GM19438 (cell line): ENCODE results near the gene DCC.

Experiments used
- ATAC-seq: cut with Tn5 transposase; IDR thresholded peaks from one replicate; pipeline ENCODE4 v1.9.1; 2021; ENCODE audit warnings: low read depth; ENCODE audit not compliant: unreplicated experiment

DCC gene

GRCh38 chr18:52979892-52980291, 639.9 kb downstream of the DCC start:
- no peak for ATAC-seq

- ATAC-seq = no peak
Observed at GRCh38 chr18:52991246-52991645, 651.2 kb downstream of the DCC start.

- ATAC-seq = no peak
Observed at GRCh38 chr18:52992041-52992440, 652.0 kb downstream of the DCC start.

- ATAC-seq = no peak
Observed at GRCh38 chr18:52995875-52996274, 655.9 kb downstream of the DCC start.

- ATAC-seq = no peak
Observed at GRCh38 chr18:52999633-53000032, 659.6 kb downstream of the DCC start.

- ATAC-seq = no peak
Observed at GRCh38 chr18:53004798-53005197, 664.8 kb downstream of the DCC start.

DNA sequence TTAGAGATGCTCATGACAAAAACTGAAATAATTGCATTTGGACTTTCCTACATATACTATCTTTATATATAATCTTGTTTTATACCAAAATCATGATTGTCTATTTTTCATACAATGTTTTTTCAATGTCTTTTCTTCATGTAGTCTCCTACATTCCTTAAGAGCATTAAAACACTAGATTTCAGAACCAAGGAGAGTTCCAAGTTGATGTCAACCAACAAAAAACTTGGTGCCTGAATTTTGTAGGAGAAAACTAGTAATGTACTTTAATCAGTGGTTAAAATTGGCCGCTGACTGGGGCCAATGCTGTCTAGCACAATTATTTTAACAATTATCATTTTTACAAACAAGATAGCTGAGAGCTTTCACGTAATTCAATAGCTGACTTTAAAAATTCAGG, 678.8 kb downstream of the DCC start:
- no peak for ATAC-seq

GRCh38 chr18:53025247-53025646, 685.2 kb downstream of the DCC start:
- ATAC-seq = no peak

GRCh38 chr18:53028565-53028964, 688.6 kb downstream of the DCC start:
- ATAC-seq = no peak

GRCh38 chr18:53033128-53033527, 693.1 kb downstream of the DCC start:
- no peak for ATAC-seq

GRCh38 chr18:53038608-53039007, 698.6 kb downstream of the DCC start:
- no peak for ATAC-seq

DNA sequence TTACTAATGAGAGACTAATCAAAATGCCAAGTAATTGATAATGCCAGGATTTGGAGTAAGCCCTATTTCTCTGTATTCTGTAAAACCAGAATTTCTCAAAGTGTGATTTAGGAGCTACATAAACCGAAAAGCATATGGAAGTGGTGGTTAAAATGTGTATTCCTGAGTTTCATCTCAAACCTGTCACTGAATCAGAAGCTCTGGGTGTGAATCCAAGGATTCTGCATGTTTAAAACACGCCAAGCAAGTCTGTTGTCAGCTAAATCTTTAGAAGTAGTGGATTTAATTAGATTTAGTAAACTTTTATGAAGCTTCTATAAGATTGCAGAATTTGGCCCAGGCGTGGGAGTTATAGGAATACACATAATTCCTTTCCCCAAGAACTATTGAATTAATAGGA, 700.3 kb downstream of the DCC start:
- ATAC-seq = no peak

GRCh38 chr18:53056064-53056463, 716.1 kb downstream of the DCC start:
- ATAC-seq = no peak

GRCh38 chr18:53070788-53071187, 730.8 kb downstream of the DCC start:
- ATAC-seq = no peak

- ATAC-seq = no peak
Observed at GRCh38 chr18:53080687-53081086, 740.7 kb downstream of the DCC start.

DNA sequence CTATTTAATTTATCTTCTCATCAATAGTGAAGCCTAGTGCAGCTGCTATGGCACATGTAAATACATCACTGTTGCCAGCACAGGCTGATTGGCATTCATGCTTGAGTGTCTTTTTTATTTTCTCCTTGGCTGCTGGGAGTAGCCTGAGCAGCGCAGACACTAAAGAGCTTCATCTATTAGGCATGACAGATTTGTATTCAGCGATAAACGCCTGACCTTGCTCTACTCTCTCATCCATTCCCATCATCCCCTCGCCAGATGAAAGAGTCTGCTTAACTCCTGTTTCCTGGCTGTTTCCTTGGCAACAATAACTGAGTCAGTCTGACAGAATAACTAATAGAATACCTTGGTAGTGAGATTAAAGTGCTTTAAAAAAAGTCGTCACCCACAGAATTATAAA, 753.6 kb downstream of the DCC start:
- ATAC-seq = no peak

DNA sequence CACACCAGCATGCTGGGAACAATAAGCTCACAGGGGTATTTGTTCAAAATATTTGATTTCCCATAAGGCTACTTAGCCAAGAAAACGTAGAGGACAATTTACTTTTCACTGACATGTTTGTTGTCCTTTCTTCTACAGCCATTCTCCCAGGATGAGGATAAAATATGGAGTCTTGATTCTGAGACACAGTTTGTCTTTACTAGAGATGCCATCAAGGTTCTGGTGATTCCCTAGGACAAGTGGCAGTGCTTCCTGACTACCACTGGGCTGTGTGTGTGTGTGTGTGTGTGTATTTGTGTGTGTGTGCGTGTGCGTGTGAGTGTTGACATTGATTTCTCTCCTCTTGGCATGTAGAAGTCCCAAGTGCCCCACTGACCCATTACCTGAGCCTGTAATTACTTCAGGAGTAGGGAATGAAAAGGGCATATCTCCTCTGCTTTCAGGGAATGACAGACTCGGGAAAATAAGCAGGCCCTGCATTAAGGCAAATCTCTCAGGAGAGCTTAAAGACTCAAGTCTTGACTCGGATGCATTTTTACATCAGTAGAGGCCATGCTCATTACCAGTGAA, 761.6 kb downstream of the DCC start:
- ATAC-seq = no peak

- no peak for ATAC-seq
Observed at GRCh38 chr18:53114441-53114840, 774.4 kb downstream of the DCC start.

DNA sequence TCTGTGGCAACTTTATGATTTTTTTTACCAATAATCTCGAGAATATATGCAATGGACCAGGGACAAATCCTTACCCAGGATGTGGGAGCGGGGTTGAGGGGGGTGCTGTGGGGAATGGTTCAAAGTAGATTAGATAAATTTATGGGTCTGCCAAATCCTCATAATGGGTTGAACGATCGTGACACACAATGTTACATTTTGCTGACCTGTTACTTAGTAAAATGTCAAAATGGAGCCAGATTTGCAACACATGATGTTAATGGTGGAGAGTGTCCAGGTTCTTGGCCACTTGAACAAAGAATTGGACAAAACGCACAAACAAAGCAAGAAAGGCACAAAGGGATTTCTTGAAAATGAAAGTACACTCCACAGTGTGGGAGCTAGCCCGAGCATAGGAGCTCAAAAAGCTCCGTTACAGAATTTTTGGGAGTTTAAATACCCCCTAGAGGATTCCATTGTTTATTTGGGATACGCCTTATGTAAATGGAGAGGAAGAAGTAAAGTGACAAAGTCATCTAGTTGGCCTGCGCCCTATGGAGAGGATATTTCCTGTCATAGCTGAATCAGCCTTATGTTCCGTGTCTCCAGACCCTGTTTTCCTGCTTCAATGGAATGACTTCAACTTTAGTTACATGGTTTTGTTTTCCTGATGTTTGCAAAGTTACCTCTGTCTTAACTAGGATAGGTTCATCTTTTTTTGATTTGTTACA, 776.0 kb downstream of the DCC start:
- ATAC-seq = no peak

DNA sequence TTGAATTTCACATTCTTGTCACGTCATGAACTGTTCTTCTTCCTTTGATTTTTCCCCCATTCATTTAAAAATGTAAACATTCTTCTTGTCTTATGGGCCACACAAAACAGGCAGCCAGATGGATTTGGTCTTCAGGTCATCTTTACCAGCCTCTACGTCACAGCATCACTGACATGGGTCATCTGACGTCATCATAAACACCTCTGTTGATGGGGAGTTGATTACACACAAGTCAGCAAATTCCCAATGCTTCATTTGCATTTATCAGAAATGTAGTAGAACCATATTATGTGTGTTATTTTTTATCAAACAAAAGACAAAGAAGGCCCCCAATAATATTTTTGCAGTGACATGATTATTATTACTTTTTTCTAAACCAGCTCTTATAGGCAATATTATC, 777.9 kb downstream of the DCC start:
- no peak for ATAC-seq

- ATAC-seq = no peak
Observed at GRCh38 chr18:53126210-53126609, 786.2 kb downstream of the DCC start.

DNA sequence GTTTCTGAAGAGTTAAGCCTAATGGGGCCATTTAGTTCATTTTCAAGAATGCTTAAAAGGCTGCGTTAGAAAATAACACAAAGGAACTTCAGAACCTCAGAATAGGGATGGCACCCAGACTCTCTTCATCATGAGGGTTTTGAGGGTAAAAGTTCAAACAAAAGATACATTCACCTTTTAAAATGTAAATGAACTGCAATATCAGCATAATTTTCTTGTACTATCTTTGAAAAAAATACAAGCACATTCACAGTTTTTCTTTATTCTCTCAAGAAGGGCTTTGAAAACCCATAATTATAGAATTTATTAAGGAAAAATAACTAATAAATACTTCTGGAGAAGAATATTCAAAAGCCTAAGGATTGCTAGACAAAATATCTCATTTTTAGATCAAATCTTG, 791.0 kb downstream of the DCC start:
- no peak for ATAC-seq

- ATAC-seq = no peak
Observed at GRCh38 chr18:53134711-53135110, 794.7 kb downstream of the DCC start.
